ENCODE results near the gene FAM9C. TPM values are rescaled to one million over a fixed set of nuclear protein-coding genes. Genes with fewer than 3 reads are reported as not detected.

Gene FAM9C
- polyA plus RNA-seq, 1 experiment: 0.04 TPM

DNA sequence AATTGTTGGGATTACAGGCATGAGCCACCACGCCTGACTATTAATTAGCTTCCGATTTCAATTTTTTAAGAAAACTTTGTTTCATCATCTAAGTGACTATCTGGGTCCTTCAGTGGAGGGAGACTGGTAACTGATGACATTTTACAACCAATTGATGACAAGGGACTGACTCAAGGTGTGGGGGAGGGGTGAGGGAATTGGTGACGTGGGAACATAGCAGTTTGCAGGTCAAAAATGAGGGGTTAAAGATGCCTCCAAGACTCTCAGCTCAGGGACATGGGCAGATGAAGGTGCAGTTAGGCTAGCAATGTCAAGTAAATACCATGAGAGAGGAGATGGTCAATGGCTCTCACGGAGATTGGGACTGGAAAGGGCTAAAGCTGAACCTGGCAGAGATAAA is 5.7 kb upstream of the FAM9C start:
- no peak for DNase-seq (ENCODE audit: low read depth, low spot score)
- TF ChIP-seq, protein P1, sequence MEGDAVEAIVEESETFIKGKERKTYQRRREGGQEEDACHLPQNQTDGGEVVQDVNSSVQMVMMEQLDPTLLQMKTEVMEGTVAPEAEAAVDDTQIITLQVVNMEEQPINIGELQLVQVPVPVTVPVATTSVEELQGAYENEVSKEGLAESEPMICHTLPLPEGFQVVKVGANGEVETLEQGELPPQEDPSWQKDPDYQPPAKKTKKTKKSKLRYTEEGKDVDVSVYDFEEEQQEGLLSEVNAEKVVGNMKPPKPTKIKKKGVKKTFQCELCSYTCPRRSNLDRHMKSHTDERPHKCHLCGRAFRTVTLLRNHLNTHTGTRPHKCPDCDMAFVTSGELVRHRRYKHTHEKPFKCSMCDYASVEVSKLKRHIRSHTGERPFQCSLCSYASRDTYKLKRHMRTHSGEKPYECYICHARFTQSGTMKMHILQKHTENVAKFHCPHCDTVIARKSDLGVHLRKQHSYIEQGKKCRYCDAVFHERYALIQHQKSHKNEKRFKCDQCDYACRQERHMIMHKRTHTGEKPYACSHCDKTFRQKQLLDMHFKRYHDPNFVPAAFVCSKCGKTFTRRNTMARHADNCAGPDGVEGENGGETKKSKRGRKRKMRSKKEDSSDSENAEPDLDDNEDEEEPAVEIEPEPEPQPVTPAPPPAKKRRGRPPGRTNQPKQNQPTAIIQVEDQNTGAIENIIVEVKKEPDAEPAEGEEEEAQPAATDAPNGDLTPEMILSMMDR (IDR thresholded peaks at IDR 0.05; ENCODE audit: low read depth, low read length): no peak
- Histone ChIP-seq H3K9me3 (ENCODE audit: control insufficient read depth, insufficient read depth, low read length) (no peaks in the 10 kb centered on the region), H3K27ac (ENCODE audit: low read depth, low read length) (no peak overlapping the region), H3K27me3 (ENCODE audit: control insufficient read depth, insufficient read depth, low read length) (no peaks in the 10 kb centered on the region), H3K4me3 (ENCODE audit: low read depth, low read length) (no peak overlapping the region)
- POLR2A ChIA-PET: no interaction called here
- CTCF ChIA-PET: no interaction called here

DNA sequence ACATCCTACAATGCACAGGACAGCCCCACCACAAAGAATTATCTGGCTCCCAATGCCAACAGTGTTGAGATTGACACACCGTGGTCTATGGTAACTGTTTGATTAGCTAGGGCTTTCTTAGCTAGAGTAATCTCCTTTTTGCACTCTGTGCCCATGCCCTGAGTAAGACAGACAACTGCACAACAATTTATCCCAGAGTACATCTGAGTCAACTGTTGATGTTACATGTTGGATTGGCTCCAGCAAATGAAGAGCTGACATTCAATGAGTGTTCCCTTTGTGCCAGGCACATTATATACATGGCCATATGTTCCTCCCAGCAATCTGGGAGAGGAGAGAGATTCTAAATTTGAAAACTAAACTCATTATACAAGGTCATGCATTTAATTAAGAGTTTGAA is 3.9 kb upstream of the FAM9C start:
- POLR2A ChIA-PET: interaction anchor here (0.6 to 0.7 kb wide), 2 partner anchors 19 to 68 kb away, joined by 4 to 5 read pairs; no protein-coding TSS in a partner anchor
- H3K27me3 ChIP-seq (ENCODE audit: control insufficient read depth, insufficient read depth, low read length): no peaks in the 10 kb centered on the region
- no peak for DNase-seq (ENCODE audit: low read depth, low spot score)
- peaks cover 10% of the 10 kb centered on the region; the same call in 1 of the 2 replicates for H3K9me3 ChIP-seq (ENCODE audit: control insufficient read depth, insufficient read depth, low read length)
- CTCF ChIA-PET: no interaction called here
- TF ChIP-seq, protein P1 (IDR thresholded peaks at IDR 0.05; ENCODE audit: low read depth, low read length): no peak
- no peak overlapping the region for H3K27ac ChIP-seq (ENCODE audit: low read depth, low read length)
- H3K4me3 ChIP-seq (ENCODE audit: low read depth, low read length): no peak overlapping the region

DNA sequence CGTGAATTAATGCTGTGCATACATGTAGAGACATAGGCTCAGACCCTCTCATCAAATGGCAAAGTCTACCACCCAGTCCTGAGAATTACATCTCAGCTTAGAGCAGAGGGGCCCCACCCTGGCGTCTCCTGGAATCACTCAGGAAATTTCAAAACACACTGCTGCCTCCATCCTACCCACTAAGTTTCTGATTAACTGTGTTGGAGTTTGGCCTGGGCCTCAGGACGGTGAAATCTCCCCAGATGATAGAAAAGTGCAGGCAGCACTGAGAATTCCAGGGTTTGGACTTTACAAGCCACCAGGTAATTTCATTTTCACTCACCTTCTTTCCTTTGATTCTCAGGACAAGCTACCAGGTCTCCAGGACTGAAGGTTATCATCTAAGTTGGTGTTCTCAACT is 3.3 kb upstream of the FAM9C start:
- POLR2A ChIA-PET: no interaction called here
- TF ChIP-seq, protein P1 (IDR thresholded peaks at IDR 0.05; ENCODE audit: low read depth, low read length): no peak
- H3K4me3 ChIP-seq (ENCODE audit: low read depth, low read length): no peak overlapping the region
- no peak overlapping the region for H3K27ac ChIP-seq (ENCODE audit: low read depth, low read length)
- H3K9me3 ChIP-seq (ENCODE audit: control insufficient read depth, insufficient read depth, low read length): peaks cover 10% of the 10 kb centered on the region; the same call in 1 of the 2 replicates
- DNase-seq (ENCODE audit: low read depth, low spot score): no peak
- no peaks in the 10 kb centered on the region for H3K27me3 ChIP-seq (ENCODE audit: control insufficient read depth, insufficient read depth, low read length)
- CTCF ChIA-PET: no interaction called here

DNA sequence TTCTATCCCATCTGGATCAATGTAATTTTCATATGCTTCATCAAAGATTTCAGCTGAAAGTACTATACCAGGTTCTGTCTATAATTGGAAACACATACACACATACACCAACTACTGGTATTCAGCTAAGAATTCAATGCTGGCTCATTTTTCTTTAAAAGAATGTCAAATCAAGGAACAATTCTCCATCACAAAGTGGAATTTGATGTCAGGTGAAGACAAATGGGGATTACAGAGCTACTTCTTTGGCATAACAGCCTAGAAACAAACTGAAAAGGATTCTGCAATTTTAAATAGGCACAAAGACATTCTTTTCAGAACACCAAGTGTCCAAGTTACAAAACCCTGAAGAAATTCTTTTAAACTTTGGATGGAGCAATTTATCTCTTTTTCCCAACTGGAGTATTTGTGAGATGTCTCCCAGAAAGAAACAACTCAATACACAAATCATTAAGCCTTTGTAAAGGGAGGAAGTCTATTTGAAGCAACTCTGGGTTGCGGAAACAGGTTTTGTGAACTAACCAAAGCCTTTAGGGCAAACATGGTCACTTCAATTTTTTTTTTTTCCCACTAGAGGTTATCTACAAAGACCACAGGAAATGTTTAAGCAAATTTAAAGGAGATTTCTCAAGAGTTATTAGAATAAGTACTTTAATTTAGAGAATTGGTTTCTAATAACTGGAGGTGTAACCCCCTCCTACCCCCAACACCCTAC is 1.9 kb upstream of the FAM9C start:
- no peak overlapping the region for H3K27ac ChIP-seq (ENCODE audit: low read depth, low read length)
- H3K4me3 ChIP-seq (ENCODE audit: low read depth, low read length): no peak overlapping the region
- H3K27me3 ChIP-seq (ENCODE audit: control insufficient read depth, insufficient read depth, low read length): no peaks in the 10 kb centered on the region
- ChIA-PET CTCF (no interaction called here), POLR2A (no interaction called here)
- TF ChIP-seq, protein P1 (IDR thresholded peaks at IDR 0.05; ENCODE audit: low read depth, low read length): no peak
- H3K9me3 ChIP-seq (ENCODE audit: control insufficient read depth, insufficient read depth, low read length): peaks cover 10% of the 10 kb centered on the region; the same call in 1 of the 2 replicates
- no peak for DNase-seq (ENCODE audit: low read depth, low spot score)

DNA sequence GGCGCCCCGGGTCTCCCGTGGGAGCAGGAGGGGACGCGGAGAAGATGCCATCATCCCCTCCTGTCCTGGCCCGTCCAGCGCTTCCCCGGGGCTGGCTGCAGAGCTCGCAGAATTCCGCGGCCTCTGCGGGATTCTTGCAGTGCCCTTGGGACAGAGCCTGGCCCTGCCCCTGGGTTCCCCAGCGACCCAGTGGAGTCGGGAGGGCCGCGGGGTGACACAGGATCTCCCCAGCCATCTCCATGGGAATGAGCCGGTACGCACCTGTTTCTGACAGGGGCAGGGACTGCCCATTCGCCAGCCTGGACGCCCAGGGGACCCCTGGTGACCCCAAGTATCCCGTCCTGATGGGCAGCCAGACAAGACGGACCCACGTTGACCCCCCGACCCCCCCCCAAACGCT is 482 bp downstream of the FAM9C start:
- no peaks in the 10 kb centered on the region for H3K27me3 ChIP-seq (ENCODE audit: control insufficient read depth, insufficient read depth, low read length)
- no peak overlapping the region for H3K27ac ChIP-seq (ENCODE audit: low read depth, low read length)
- no peak overlapping the region for H3K4me3 ChIP-seq (ENCODE audit: low read depth, low read length)
- H3K9me3 ChIP-seq (ENCODE audit: control insufficient read depth, insufficient read depth, low read length): peaks cover 10% of the 10 kb centered on the region; the same call in 1 of the 2 replicates
- TF ChIP-seq, protein P1 (IDR thresholded peaks at IDR 0.05; ENCODE audit: low read depth, low read length): no peak
- no peak for DNase-seq (ENCODE audit: low read depth, low spot score)
- POLR2A ChIA-PET: no interaction called here
- CTCF ChIA-PET: no interaction called here
